PFSK-1 (cell line): ENCODE data around the gene SAMD8.

Source experiments
- FOXP2 ChIP-seq: optimal IDR thresholded peaks from 2 replicates; pipeline ENCODE3; 2011; ENCODE audit warnings: borderline replicate concordance, control low read depth, inconsistent platforms; ENCODE audit not compliant: insufficient read depth; ENCODE audit errors: extremely low read length, extremely low read depth
- POLR2AphosphoS5 ChIP-seq: IDR thresholded peaks from 2 replicates; pipeline ENCODE4 v1.6.1; 2012; ENCODE audit warnings: low read depth, mild to moderate bottlenecking, control low read depth, low read length, moderate library complexity
- REST ChIP-seq, 2 experiments: IDR thresholded peaks; 2 replicates each; pipeline versions ENCODE4 v1.6.1 to v1.8.0; 2011 to 2012; ENCODE audit warnings: low read depth in 2 of 2, low read length in 2 of 2, control low read depth in 1 of 2, inconsistent platforms in 1 of 2, mild to moderate bottlenecking in 1 of 2, moderate library complexity in 1 of 2; ENCODE audit not compliant: insufficient read depth in 1 of 2
- SIN3A ChIP-seq: IDR thresholded peaks from 2 replicates; pipeline ENCODE4 v1.6.1; 2012; ENCODE audit warnings: mild to moderate bottlenecking, low read length, moderate library complexity, borderline replicate concordance; ENCODE audit not compliant: insufficient read depth
- TAF1 ChIP-seq: IDR thresholded peaks from 2 replicates; pipeline ENCODE4 v1.6.1; 2012; ENCODE audit warnings: low read length, control low read depth, borderline replicate concordance; ENCODE audit not compliant: insufficient read depth

SAMD8 gene

DNA sequence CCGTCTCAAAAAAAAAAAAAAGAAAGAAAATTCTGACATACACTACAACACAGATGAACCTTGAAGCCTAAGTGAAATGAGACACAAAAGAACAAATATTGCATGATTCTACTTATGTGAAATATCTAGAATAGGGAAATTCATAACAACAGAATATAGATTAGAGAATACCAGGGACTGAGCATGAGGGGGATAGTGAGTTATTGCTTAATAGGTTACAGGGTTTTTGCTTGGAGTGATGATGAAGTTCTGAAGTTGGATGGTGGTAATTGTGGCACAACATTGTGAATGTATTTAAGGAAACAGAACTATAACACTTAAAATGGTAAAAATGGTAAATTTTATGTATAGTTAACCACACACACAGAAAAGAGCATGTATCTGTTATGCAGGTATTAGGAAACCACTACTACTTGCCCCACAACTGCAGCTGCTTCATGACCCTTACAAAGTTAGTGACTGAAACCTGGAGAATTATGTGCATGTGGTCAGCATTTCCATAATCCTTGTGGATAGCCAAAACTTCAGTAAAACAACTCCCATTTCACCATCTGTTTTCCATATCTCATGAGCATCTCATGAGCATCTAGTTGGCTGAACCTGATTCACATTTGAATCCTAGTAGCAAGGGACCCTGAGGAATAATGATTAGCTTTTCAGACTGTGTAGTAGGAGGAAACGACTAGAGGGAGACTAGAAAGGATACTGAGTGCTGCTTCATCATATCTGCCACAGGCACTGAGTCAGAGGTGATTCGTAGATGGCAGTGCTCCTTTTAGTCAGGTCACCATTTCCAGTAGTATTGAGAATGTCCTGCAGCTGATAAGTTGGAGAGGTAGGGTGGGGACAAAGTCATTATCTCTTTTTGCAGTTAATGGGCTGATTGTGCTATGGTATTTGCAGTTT, 26.3 kb downstream of the SAMD8 start:
- TF ChIP-seq TAF1 (no peak), FOXP2 (no peak), REST (IDR thresholded peaks at IDR 0.05; ENCODE audit: insufficient read depth in 1 of 2, low read depth in 2 of 2, low read length in 2 of 2) (no peak), POLR2AphosphoS5 (no peak), SIN3A (no peak)

- TF ChIP-seq REST (IDR thresholded peaks at IDR 0.05; ENCODE audit: insufficient read depth in 1 of 2, low read depth in 2 of 2, low read length in 2 of 2) (no peak), TAF1 (no peak), POLR2AphosphoS5 (no peak), SIN3A (no peak), FOXP2 (no peak)
Observed at GRCh38 chr10:75140246-75140645, 28.8 kb downstream of the SAMD8 start.

DNA sequence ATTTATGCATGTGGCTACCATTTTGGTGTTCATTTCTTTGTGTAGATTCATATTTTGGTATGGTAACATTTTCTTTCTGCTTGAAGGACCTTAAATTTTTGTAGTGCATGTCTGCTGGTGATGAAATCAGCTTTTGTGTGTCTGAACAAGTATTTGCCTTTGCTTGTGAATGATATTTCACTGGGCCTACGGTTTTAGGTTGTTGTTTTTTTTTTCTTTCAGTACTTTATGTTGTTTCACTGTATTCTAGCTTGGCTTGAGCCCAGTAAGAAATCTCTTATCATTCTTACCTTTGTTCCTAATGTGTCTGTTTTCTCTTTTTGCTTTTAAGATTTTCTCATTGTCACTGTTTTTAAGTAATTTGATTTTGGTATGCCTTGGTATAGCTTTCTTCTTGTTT, 31.9 kb downstream of the SAMD8 start:
- TF ChIP-seq TAF1 (no peak), POLR2AphosphoS5 (no peak), REST (IDR thresholded peaks at IDR 0.05; ENCODE audit: insufficient read depth in 1 of 2, low read depth in 2 of 2, low read length in 2 of 2) (no peak), SIN3A (no peak), FOXP2 (no peak)

DNA sequence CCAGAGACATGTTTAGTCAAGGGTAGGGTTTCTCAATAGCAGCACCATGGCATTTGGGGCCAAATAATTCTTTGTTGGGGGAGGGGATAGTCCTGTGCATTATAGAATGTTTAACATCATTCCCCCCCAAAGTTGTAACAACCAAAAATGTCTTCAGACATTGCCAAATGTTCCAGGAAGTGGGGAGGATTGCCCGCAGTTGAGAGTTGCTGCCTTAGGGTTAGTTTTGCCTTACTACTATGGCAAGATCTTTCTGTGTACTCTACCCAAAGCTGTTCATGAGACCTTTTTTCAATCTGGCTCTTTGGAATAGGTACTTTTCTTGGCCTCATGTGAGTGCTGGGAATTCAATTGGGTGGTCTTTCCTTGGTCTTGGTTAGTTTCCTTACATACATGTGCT, 34.1 kb downstream of the SAMD8 start:
- TF ChIP-seq FOXP2: no peak

GRCh38 chr10:75146780-75147179, 35.3 kb downstream of the SAMD8 start:
- TF ChIP-seq FOXP2 (no peak), TAF1 (no peak), SIN3A (no peak)

GRCh38 chr10:75150656-75151055, 39.2 kb downstream of the SAMD8 start:
- TF ChIP-seq SIN3A: no peak

- TF ChIP-seq TAF1 (no peak), POLR2AphosphoS5 (no peak), REST (IDR thresholded peaks at IDR 0.05; ENCODE audit: insufficient read depth in 1 of 2, low read depth in 2 of 2, low read length in 2 of 2) (no peak), FOXP2 (no peak), SIN3A (no peak)
Observed at GRCh38 chr10:75159519-75159918, 48.1 kb downstream of the SAMD8 start.
